Iris pigment epithelial cell (primary cell): ENCODE data around the gene AKT1S1.

Experiments used
- DNase-seq: peaks from one replicate; pipeline ENCODE4 v3.0.0-alpha.2; 2011; ENCODE audit warnings: low read depth

Gene AKT1S1

GRCh38 chr19:49853852-49854377 lies 23.2 kb downstream of the AKT1S1 start:
- no peak for DNase-seq

- DNase-seq, result no peak
These were observed 24.5 kb downstream of the AKT1S1 start for GRCh38 chr19:49852631-49853126.

GRCh38 chr19:49851456-49852259 lies 25.5 kb downstream of the AKT1S1 start:
- DNase-seq, result no peak

- peak; percentile 93 for DNase-seq
These were observed 26.4 kb downstream of the AKT1S1 start, which contains the start of gene PTOV1 for GRCh38 chr19:49850487-49851342. Gene PTOV1 (plus strand): TSS chr19:49851159.

GRCh38 chr19:49850221-49850486 lies 27.0 kb downstream of the AKT1S1 start:
- DNase-seq, result no peak

- no peak for DNase-seq
These were observed 27.5 kb downstream of the AKT1S1 start for GRCh38 chr19:49849433-49850220.

- DNase-seq, result no peak
These were observed 28.2 kb downstream of the AKT1S1 start for GRCh38 chr19:49848938-49849337.

GRCh38 chr19:49847731-49848696 lies 29.1 kb downstream of the AKT1S1 start:
- peak; percentile 95 for DNase-seq

GRCh38 chr19:49846408-49846807 lies 30.7 kb downstream of the AKT1S1 start:
- no peak for DNase-seq

- DNase-seq, result no peak
These were observed 31.7 kb downstream of the AKT1S1 start for GRCh38 chr19:49845414-49845813.

- no peak for DNase-seq
These were observed 32.7 kb downstream of the AKT1S1 start for GRCh38 chr19:49844138-49845095.

- no peak for DNase-seq
These were observed 33.9 kb downstream of the AKT1S1 start for GRCh38 chr19:49843265-49843664.

GRCh38 chr19:49840736-49841249 lies 36.4 kb downstream of the AKT1S1 start:
- DNase-seq, result no peak

- DNase-seq, result no peak
These were observed 36.8 kb downstream of the AKT1S1 start for GRCh38 chr19:49840321-49840720.

- no peak for DNase-seq
These were observed 37.4 kb downstream of the AKT1S1 start for GRCh38 chr19:49839713-49840112.

GRCh38 chr19:49838885-49839588 lies 38.1 kb downstream of the AKT1S1 start:
- DNase-seq, result no peak

- no peak for DNase-seq
These were observed 39.7 kb downstream of the AKT1S1 start for GRCh38 chr19:49837425-49837824.

- peak; percentile 52 for DNase-seq
These were observed 40.2 kb downstream of the AKT1S1 start for GRCh38 chr19:49837009-49837310.
